HG03175 (cell line): ENCODE results near the gene PRKN.

Source experiments
- ATAC-seq: cut with Tn5 transposase; IDR thresholded peaks from one replicate; pipeline ENCODE4 v1.9.1; 2021; ENCODE audit warnings: mild to moderate bottlenecking, moderate library complexity; ENCODE audit not compliant: unreplicated experiment

Gene PRKN

DNA sequence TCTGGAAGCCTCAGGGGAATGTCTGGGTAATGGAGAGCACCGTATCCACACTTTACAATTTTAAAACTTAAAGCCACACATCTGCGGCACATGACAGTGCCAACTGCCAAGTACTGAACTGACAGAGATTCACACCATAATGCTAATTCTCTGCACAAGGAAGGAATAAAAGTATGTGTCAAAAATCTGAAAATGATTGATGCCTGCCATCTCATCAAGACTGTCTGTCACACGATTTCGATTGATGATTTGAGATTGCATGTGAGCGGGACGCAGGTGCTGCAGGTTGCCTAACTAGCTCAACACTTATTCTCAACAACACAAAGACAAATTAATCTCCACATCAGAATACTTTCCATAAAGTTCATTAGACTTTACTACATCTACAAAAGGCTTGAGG lies 391.2 kb downstream of the PRKN start:
- ATAC-seq, result no peak

DNA sequence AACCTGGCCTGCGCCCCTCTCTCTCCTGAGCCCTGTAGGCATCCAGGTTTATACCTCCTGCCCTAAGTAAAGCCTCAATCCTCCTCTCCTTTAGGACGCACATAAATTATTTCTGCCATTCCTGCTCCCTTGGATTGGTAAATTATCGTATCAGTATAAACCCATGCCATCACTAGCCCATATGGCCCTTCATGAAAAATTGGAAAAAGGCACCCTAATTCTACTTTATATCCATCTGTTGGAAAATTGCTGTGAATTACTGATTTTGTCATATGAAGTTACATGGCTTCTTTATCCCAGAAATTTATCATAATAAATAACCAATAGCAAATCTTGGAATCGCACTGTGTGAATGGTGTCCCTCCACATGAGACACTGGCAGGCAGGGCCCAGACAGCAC lies 395.2 kb downstream of the PRKN start:
- no peak for ATAC-seq

DNA sequence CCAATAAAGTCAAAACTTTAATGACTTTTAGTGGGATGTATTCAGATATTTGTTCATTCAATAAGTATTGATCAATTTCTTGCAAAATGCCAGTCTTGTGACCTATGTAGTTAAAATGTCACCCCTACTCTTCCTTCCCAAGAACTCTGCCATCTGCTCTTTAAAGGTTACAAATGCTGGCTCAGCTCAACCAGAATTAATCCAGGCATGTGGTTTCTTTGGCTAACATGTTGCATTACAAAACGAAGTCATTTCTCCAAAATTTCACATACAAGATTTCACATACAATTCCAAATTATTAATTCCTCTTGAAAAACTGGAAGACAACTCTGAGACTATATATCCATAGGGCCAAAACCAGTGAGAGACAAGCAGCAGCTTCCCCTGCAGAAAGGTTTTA lies 395.7 kb downstream of the PRKN start:
- no peak for ATAC-seq

DNA sequence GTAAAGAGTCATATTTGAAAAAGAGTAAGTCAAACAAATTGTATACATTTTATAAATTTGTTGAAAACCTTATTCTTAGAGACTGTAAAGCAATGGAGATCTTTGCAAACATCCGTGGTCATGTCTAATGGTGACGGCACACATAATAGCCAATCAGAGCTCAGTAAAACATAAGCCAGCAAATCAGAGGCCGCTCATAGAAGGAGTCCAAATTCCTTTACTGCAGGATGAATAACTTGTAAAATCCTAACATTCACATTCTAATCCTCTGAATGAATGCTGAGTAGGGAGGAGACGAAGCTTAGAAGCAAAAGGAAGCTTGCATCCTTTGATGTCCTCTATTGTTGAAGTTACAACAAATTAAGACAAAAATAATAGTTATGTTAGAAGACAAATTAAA lies 401.7 kb downstream of the PRKN start:
- no peak for ATAC-seq

DNA sequence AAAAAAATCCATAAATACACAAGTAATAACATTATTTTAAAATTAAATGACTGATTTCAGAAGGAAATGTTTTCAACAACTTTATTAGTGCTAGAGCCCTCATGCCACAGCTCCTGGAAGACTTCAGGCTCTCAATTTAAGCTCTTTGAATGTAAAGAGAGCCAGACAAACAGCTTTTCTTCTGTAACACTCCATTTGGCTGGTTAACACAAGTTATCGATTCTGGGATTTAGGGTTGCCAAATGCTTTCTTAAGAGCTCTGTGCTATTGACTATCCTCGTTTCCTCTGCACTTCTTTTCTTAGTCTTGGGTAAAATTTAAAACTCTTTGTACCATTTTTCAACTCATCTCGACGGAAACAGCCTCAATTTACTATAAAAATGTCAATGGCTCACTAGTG lies 402.5 kb downstream of the PRKN start:
- no peak for ATAC-seq

DNA sequence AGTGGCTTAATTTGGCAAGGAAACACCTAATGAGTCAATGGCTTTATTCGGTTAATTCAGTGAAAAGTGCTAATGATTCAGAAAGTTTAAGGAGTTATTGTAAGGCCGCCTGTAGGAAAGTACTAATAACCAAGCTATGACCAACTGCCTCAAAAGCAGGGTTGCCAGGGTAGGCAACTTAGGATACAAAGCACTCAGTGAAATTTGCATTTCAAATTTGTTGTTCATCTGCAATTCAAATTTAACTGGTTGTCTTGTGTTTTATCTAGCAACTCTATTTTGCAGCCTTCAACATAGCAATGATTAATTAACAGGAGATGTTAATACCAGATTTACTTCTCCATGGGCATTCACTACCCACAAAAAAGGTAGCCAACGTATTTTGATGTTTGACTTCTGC lies 412.3 kb downstream of the PRKN start:
- ATAC-seq, result no peak

DNA sequence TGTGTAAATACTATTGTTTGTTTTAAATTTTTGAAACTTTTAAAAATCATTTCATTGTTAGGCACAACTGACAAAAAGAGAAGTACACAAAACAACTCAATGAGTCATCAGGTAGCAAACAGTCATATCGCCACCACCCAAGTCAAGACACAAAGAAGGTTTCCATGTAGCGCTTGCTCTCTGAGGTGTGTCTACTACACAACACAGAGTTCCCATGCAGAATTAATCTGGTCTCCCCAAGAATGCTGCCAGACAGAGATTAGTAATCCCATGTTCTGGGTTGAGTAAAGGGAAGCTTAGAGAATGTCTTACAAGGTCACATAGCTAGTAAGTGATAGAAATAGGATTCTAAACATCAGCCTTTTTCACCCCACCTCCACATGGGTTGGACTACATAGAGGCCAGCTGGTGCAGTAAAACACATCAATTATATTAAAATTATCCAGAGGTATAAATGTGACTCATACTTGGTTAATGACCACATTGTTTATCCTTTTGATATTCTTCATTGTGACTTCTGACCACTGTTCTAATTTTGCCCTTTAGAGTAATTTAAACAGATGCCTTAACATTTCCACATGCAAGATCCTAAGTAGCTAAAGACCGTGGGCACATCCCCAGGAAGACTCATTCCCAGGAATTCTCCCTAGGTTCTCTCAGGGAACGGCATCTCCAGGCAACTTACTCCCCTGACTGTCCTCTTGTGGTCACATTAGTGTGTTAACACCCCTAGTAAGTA lies 413.5 kb downstream of the PRKN start:
- no peak for ATAC-seq

DNA sequence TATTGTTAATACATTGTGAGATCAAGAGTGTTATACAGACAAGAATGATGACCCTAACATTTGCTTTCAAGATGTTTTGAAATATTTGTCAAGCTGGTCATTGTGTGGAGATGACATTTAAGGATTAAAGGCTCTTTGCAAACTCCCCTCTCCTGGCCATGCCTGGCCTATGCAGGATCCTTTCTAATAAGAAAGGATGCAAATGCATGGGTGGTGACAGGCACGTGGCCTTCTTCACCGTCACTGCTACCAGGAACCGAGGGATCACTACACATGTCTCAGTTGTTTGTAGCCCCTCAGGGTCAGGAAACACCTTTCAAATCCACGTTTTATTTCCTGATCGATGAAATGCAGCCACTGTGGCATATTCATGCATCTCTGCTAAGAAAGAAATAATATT lies 419.7 kb downstream of the PRKN start:
- ATAC-seq, result no peak

DNA sequence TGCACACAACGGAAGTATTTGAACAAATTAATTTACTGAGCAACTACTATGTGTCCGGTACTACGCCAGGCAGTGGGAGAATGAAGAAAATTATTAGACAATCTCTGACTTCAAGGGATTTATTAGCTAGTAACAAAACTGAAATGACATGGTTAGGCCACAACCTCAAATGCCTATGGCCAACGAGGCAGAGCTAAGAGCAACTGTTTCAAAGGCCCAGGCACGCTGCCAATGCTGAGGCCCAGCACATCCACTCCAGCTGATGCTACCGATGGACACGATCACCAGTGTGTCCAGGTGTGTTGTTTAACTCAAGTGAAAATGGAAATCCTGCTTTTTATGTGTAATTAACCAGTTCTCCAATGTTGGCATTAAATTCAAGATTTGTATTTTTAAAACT lies 420.9 kb downstream of the PRKN start:
- ATAC-seq, result no peak

DNA sequence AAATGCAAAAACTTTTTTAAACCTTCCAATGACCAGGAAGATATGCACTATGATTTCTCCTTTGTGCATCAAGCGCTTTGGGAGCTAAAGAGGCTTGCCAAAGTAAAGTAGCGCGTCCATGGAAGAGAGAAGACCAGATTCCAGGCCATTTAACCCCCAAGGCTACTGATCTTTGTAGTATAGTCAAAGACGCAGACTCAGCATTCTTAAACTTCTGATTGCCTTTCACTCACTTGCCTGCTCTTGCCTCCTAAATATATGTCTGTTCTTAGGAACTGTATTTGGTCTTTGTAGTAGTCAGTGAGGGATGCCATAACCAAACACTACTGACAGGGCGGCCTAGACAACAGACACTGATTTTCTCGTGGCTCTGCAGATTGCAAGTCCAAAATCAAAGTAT lies 426.4 kb downstream of the PRKN start:
- no peak for ATAC-seq

DNA sequence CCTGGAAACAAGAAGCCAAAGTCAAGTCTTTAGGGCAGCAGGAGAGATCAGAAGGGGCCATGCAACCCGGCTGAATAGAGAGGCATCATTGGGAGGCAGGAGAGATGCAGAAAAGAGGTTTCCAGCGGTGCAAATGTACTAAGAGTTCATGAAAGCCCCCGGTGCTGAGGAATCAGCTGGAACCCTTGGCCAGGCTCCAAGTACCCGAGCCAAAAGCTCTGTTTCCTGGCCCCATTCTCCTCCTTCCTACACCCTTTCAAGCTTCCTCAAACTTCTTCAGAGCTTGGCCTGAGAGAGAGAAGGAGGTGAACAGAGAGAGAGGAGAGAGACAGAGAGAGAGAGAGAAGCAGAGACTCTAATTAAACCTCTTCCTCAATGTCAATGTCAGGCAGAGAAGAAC lies 433.5 kb downstream of the PRKN start:
- ATAC-seq, result no peak

DNA sequence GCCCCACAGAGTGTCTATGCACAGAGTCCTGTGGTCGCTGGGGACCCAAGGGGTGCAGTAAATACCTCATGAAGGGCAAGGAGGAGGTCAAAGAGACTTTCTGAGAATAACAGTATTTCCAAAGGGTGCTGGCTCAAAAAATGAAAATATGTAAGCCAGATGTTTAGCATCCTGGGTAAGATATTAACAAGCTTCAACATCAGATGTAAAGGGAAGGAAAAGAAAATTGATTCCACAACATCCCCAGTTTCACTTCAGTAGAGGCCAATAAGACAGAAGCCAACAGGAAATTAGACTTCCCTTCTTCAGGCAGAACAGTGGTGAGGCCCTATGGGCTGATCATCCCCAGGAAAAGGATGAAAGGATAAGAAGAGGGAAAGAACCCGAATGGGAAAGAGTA lies 434.7 kb downstream of the PRKN start:
- ATAC-seq, result no peak

DNA sequence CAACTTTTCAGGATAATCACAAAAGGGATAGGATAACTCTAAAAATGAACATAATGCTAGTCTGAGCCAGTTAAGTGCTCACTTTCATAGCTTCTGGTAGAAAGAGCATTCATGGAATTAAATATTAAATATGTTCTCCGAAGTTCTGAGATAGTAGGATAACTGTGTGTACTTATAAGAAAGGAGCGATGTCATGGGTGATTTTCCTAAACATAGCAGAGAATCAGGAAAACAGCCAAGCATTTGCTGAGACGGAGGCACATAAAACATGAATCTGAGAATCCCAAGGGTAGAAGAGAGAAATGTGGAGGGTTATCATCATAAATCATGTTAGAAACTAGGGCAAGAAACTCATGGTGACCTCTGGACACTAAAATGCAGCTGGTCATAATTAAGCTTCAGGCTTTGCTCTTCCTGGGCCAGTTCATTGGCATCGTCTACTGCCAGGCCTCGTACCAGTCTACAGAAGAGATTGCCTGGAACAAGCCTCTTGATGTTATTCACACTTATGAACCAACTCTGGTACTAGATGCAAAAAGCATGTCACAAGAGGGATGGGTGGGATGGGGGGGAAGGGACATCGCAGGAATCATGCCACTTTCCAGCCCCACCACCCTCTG lies 436.6 kb downstream of the PRKN start:
- ATAC-seq, result no peak

DNA sequence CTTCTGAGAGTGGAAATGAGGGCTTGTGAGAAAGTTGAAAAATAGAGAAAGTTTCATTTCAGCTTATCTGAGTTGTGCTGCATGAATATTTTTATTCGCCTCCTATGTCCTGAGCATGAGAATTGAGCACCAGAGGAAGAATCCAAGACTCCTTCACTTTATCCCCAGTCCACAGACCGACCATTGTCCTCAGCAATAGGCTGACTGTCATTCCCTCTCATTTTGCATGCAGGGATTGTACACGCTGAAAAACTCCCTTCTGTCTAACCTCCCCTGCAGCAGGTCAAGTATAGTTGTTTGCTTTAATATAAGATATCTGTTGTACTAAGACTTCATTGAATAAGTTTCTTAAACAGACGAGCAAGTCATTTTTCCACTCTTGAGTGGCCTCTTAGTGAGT lies 437.6 kb downstream of the PRKN start:
- ATAC-seq, result no peak

DNA sequence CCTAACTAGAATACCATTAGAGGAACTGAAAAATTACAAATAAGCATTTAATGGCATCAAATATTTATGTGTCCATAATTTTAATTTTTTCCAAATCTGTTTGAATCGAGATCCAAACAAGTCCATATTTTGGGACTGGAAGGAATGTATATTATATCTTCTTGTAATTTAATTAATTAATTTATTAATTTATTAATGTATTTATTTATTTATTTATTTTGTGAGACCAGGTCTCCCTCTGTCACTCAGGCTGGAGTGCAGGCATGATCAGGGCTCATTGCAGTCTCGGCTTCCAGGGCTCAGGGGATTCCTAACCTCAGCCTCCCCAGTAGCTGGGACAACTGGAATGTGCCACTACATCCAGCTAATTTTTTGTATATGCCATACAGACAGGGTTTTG lies 453.6 kb downstream of the PRKN start:
- no peak for ATAC-seq

DNA sequence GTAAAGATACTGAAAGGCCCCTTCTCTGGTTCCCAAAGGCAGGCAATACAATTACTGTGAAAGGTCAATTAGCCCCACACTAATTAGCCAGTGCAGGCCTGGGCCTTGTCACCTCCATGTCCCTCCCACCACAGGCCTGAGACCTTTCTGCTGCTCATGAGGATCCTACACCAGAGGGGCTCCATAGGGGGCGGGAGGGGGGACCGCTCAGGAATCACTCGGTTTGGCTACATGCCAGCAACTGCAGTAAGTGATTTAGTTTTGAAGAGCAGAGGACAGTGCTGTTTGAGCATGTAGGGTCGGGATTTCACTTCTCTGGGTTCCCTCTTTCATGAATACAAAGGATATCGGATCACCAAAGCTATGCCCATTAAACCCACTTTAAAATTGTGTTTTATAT lies 455.6 kb downstream of the PRKN start:
- ATAC-seq, result no peak

DNA sequence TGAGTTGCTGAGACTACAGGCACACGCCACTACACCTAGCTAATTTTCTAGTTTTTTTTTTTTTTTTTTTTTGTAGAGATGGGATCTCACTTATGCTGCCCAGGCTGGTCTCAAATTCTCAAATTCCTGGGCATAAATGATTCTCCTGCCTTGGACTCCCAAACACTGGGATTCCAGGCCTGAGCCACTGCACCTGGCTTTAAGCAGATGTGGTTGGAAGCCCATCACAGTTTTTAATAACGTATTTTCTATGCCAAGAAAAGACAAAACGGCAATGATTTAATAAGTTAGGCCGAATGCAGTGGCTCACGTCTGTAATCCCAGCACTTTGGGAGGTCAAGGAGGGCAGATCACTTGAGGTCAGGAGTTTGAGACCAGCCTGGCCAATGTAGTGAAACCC lies 456.6 kb downstream of the PRKN start:
- ATAC-seq, result no peak

DNA sequence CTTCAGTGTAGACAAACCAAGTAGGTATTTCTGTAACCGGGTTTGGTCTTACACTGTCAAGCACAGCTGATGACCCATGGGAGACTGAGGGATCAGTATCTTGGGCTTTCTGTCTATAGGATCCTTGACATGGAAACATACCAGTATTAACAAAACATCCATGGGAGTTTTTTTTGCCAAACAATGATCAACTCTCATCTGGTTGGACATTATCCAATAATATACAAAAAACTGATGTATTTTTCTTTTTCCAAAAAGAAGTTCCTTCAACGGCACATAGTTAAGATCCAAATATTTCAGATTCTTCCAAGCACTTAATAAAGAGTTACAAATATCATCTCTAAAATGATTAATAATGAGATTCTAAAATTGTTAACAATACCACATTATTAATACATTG lies 459.9 kb downstream of the PRKN start:
- ATAC-seq, result no peak

DNA sequence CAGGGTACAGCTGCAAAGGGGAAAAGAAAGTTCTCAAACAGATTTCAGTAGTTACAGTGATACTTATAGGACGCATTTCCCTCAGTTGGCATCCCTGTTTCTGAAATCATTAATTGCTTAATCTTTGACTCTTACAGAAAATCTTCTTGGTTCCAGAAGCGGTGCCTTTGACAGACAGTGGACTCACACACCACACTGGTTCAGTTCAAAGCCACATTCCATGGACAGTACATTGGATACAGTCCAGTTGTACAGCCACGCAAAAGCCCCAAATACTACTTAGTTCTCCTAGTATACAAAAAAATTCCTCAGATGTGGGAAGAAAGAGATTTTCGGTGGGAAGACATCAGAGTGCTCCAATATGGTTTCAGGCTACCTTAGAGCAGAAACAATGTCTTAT lies 460.4 kb downstream of the PRKN start:
- no peak for ATAC-seq

DNA sequence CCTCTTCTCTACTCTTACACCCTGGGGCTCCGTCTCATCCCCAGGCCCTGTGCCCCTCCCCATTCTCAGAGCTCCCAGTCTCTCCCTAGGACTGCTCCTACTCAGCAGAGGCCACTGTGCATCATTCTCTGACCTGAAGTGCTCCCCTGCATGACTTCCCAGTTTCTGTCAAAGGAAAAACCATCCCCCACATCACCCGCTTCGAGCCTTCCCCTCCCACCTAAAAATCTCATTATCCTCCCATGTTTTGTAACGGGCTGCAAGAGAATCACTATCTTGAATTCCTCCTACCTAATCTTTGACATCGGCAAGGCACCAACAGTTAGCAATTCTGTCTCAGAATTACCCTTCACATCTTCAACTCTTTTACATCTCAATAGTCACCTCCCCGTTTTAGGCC lies 463.0 kb downstream of the PRKN start:
- ATAC-seq, result no peak

DNA sequence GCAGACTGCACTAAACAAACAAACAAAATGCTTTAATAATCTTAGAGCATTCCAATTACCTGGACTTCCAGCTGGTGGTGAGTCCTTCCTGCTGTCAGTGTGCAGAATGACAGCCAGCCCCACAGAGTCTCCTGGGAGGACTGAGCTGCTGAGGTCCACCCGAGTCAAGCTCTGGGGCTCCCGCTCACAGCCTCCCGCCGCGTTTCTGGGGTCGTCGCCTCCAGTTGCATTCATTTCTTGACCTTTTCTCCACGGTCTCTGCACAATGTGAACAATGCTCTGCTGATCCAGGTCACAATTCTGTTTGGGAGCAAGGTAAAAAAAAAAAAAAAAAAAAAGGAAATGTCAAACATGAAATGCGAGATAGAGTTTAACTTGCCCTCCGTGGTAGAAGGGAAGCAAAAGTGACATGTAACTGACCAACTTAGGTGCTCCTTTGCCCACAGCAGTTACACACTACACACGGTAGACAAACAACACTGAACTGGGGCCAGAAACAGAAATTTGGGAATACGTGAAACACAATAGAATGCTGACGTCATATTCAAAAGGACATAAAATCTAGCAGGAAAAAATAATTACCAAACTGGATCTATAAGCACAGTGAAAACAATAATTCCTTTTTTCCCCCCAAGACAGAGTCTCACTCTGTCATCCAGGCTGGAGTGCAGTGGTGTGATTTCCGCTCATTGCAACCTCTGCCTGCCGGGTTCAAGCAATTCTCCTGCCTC lies 464.9 kb downstream of the PRKN start:
- no peak for ATAC-seq

DNA sequence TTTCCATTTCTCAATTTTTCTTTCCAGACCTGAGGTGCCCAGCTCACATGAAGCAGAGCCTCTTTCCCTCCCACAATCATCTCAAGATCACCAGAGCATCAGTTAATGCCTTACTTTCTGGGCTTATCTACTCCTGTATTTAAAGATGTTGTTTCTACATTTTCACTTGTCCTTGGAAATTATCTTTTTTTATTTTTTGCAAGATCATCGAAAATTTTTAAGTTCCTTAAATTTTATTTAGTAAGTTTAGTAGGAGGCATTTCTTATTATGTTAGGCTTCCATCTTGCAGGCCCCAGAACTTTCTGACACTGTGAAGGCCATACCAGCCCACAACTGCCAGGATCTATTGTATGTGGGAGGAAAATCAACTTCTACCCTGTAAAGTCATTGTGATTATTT lies 466.0 kb downstream of the PRKN start:
- ATAC-seq, result no peak
